HS-5 (cell line): ENCODE results near the gene NUDT22.

Experiments
- DNase-seq: peaks from one replicate; pipeline ENCODE4 v3.0.0-alpha.2; 2012; ENCODE audit warnings: low read depth

NUDT22 gene, protein sequence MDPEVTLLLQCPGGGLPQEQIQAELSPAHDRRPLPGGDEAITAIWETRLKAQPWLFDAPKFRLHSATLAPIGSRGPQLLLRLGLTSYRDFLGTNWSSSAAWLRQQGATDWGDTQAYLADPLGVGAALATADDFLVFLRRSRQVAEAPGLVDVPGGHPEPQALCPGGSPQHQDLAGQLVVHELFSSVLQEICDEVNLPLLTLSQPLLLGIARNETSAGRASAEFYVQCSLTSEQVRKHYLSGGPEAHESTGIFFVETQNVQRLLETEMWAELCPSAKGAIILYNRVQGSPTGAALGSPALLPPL

DNA sequence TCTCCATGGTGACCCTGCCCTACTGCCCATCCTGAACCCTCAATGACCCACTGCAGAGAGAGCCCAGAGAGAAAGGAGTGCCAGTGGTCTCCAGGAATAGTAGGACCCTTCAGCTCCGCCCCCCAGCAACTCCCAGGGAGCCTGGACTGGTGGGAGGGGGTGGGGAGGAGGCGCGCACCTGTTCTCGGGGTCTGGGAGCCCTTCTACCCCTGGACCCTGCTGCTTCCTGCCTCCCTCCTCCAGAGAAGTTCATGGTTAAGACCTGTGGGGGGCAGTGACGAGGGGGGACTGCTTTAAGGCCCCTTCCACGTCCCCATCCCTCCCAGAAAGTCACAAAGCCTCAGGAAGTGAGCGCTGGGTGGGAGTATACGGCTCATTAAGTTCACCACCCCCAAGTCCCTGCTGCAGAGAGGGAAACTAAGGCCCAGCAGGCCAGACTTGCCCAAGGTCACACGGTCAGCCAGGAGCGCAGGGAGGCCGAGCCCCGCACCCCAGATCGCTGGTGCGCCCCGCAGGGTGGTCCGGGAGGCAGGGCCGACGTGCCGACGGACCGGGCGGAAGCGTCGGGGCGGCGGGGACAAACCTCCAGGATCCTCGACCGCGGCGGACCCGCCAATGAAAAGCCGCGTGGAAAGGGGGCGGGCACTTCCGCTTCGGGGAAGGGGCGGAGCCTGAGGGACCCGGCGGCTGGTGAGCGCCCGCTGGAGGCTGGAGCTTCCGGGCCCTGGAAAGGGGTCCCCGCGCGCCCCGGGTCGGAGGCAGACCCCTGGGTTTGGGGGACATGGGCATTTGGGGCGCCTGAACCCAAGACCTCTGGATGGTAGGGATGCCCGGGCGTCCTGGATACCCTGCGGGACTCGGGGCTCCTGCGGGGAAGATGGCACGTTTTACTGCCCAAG lies at the start of gene NUDT22, which contains the start of gene TRPT1:
Gene NUDT22, plus strand, starts transcription at position 667 of the 899 bp plus-strand sequence. CDS start 379 bp downstream, outside the sequence.
Gene TRPT1, minus strand, starts transcription at position 579 of the 899 bp plus-strand sequence. Its CDS starts 326 bp downstream, at position 253.
- no peak for DNase-seq

DNA sequence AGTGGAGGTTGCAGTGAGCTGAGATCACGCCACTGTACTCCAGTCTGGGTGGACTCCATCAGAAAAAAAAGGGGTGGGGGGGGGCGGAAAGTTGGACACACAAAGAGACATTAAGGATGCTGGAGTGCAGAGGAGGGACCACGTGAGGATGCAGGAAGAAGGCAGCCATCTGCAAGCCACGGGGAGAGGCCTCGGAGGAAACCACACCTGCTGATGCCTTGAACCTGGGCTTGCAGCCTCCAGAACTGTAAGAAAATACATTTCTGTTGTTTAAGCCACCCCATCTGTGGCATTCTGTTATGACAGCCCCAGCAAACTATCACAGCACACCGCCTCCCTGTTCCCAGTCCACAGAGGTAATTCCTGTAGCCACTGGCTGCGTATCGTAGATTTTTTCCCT lies 49.3 kb upstream of the NUDT22 start:
- DNase-seq = no peak

DNA sequence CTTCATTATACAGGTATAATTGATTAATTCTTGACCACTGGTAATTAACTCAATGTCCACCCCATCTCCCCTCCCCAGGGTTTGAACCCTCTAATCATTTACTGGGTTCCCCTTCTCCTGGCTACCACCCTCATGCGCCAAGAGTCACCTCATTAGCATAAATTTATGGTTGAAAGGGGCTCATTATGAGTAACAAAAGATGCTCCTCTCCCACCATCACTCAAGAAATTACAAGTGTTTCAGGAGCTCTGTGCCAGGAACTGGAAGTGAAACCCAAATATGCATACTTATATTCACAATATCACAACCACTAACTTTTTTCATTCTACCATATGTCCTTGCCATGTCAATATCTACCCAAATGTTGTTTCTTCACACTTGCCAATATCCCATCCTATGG lies 47.9 kb upstream of the NUDT22 start:
- no peak for DNase-seq

DNA sequence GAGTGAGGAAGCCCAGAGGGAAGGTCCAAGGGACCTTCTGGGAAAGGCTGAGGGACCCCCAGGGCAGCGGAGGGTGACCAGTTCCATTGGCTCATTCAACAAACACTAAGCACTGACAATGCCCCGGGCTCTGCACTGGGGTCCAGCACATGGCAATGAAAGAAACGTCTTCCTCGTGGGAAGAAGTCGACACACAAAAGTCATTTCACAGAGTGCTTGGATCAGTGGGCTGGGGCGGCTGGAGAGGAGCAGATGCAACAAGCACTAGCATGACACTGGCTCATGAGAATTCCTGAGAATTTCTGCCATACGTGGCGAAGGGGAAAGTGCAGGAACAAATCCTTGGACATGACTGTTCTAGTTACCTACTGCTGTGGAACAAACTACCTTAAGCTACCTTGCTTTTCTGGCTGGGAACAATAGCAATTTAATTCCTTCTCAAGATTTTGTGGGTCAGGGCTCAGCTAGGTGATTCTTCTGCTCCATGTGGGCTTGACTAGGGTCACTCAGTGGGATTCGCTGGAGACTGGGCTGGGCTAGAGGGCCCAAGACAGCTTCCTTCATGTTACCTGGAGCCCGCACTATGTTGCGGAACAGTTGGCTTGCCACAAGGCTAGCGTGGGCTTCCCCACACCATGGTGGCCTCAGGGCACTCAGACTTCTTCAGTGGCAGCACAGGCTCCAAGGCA lies 47.0 kb upstream of the NUDT22 start:
- DNase-seq = no peak

DNA sequence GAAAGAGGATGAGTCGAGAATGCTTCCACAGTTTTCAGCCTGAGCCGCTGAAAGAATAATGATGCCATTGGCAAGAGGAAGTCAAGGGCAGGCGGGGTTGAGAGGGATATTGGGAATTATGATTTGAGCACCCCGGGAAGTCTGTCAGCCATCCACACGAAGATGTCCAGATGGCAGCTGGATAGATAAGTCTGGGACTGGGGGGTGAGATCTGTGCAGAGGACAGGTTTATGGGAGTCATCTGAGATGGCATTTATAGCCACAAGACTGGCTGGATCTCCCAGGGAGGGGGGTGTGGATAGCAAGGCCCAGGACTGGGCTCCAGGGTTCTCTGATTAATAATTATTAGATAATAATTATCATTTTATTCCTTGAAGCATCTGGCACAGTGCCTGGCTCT lies 45.2 kb upstream of the NUDT22 start:
- no peak for DNase-seq

GRCh38 chr11:64181506-64182411 lies 44.3 kb upstream of the NUDT22 start:
- peak; percentile 60 for DNase-seq

DNA sequence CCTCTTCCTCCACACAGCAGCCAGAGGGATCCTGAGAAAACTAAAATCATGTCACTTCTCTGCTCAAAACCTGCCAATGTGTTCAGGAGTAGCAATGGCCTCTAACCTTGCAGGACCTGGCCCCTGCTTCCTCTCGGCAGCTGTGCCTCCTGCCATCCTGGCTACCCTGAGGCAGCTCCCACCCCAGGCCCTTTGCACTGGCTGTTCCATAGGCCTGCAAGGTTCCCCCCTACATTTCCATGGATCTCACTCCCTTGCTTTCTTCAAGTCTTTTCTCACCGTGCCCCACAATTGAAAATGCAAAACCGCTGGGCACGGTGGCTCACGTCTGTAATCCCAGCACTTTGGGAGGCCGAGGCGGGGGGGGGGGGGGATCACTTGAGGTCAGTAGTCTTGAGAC lies 42.2 kb upstream of the NUDT22 start:
- no peak for DNase-seq

DNA sequence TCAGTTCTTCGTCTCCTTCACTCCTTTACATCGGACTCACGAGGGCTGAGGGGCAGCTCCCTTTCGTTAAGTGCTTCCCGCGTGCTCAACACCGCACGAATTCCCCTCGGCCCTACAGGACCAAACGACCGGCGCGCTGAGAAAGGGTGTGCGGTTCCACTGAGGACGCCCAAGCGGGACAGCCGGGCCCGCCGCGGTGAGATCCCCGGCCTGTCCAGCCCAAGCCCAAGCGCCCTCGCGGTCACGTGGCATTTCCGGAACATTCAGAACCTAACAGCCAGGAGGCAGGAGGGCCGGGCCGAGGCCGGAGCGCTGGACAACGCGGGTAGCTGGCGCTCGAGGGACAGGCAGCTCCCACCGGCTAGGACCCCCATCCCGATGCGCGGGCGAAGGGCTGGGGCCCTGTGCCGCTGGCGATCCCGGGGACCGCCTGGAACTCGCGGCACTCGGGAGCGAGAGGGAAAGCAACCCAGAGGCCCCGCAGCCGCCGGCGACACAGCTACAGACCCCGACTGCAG lies 40.8 kb upstream of the NUDT22 start:
- DNase-seq = peak; percentile 59

DNA sequence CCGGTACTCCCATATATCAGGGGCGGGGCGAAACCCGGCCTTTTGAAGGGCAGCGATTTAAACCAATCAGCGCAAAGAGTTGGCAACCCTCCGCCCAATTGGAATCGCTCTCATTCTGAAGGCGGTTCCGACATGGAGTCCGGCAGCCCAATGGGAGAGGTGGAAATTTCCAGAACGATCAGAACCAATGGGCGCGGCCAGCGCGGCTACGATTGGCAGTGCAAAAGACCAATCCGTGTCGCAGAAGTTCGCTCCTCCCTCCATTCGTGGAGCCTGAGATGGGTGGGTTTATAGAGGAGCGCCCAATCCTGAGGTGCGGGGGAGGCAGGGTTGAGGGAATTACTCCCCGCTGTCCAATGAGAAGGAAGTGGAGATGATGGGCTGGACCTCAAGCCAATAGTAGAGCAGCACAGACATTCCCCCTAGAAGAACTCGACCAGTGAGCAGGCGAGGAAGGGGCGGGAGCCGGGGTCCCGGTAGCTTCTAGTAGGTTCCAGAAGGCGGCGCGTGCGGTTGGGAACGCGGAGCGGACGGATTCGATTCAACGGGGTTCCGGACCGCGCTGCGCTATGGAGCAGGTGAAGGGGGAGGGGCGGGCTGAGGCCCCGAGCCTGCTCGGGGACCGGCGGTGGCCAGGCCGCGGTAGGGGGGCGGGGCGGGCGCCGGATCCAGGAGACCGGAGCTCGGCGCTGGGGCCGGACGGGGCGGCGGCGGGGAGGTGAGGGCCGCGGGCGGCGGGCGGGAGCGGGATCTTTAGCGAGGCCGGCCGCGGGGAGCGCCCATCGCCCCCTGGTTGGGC lies 40.2 kb upstream of the NUDT22 start, which contains the start of gene STIP1:
Gene STIP1, plus strand, starts transcription at position 479 of the 799 bp plus-strand sequence. Its CDS starts 91 bp downstream, at position 570.
- peak; percentile 100 for DNase-seq

DNA sequence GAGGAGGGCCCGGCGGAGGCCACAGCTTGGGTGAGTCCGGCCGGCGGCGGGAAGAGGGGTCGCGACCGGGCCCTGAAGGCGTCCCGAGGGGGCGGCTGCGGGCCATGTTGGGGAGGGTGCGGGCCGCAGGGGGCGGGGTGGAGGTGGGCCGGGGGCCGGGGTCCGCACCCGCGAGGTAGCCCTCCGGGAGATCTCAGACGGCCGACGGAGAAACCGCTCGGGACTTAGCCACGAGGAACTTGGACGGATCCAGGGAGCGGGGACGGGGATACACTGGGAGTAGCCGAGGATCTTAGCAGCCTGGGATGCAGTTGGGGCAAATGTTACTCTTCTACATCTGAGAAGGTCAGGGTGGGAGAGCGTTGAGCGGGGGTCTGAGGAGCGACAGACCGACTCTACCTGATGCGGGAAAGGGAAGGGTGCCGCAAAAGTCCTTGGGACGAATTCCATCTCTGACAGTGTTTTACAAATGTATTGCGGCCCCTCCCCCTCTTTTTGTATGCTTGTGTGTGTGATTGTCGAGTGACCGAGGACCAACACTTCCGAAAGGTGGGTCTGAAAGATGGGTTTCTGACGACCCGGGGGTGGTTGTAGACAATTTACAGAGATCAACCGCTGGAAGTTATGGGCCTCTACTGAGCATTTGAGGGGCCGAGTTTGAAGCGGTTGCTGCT lies 39.4 kb upstream of the NUDT22 start:
- no peak for DNase-seq

GRCh38 chr11:64192434-64192833 lies 33.6 kb upstream of the NUDT22 start:
- no peak for DNase-seq

DNA sequence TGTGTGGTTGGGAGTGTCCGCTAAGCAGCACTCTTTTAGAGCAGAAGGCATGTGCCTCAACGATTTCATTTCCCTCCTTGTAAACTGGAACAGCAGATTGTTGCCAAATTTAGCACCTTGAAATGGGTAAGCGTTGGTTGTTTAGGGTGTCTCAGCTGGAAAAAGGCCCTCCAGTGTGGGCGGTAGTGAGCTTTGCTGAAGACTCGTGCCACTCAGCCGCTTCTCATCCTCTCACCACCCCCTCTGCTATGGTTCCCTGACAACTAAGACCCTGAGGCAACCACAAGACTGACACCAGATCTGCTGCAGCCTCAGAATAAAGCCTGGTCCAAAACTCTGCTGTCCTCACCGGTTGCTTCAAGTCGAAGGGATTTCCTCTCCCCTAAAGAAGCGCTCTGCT lies 29.4 kb upstream of the NUDT22 start:
- no peak for DNase-seq

DNA sequence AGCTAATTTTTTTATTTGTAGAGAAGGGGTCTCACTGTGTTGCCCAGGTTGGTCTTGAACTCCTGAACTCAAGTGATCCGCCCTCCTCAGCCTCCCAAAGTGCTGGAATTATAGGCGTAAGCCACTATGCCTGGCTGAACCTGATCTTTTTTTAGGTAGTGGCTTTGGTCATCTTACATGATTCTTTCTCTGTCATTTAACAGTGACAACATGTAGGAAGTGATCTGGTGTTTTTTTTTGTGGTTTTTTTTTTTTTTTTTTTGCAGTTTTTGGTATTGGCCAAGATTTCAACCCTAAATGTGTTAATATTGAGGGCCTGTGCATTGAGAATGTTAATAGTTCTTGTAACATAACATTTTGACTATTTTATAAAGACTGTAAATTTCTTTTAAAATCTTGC lies 27.6 kb upstream of the NUDT22 start:
- DNase-seq = no peak

DNA sequence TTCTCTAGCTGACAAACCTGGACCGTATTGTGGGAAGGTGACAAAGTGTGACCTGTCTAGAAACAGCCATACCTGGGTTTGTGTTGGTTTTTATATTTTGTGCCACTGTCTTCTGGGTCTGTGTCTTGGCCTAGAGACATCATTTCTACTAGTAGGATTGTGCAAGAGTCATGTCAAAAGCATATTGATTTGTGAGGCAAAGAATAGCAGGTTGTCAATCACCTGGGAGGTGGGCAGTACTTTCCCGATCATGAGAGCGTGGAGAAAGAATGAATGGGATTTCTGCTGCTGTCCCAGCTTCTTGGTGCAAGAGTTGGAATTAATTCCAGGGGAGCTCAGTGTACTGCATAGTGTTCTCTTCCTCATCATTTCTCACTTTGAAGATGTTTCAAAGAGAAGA lies 24.5 kb upstream of the NUDT22 start:
- DNase-seq = no peak

DNA sequence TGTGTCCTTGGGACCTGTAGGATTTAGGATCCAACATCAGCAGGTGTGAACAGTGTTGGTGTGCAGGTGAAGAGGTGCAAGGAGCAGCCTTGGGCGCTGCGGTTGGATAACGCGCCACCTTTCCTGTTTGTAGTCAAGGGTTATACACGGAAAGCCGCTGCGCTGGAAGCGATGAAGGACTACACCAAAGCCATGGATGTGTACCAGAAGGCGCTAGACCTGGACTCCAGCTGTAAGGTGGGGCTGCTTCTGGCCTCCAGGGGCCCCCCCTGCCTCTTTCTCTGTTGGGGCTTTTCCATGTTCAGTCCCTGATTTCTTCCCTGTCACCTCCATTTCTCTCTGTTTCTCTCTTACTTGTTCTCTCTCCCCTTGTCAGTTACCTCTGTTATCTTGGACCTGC lies 23.1 kb upstream of the NUDT22 start:
- DNase-seq = no peak

DNA sequence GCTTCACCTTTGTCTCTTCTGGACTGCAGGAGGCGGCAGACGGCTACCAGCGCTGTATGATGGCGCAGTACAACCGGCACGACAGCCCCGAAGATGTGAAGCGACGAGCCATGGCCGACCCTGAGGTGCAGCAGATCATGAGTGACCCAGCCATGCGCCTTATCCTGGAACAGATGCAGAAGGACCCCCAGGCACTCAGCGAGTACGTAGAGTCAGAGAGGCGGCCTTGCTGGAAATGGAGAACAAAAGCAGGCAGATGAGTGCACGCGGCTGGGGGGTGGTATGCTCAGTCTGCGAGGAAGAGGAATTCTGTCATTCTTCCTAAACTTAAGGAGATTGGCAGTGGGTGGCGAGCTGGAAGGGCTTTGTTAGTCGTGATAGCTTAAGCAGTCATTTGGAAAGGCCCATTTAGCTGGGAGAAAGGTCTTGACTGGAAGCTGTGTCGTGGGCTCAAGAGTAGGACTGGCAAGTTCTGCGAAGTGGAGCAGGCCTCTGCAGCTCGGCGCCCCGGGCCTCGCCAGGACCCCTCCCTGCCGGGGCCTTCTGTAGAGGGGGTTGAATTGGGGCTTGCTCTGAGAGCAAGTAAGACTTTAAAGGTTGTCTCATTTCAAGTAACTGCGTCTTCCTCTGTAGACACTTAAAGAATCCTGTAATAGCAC lies 22.5 kb upstream of the NUDT22 start:
- no peak for DNase-seq

- no peak for DNase-seq
Observed at GRCh38 chr11:64204080-64204440, 22.0 kb upstream of the NUDT22 start.

- peak; percentile 68 for DNase-seq
Observed at GRCh38 chr11:64204464-64204989, 21.5 kb upstream of the NUDT22 start.
